NK-92 (cell line): ENCODE data around the gene F12.

ENCODE experiments used
- DNase-seq: peaks from one replicate; lab custom pipeline; 2025; ENCODE audit not compliant: unreplicated experiment; lab: John Stamatoyannopoulos, UW

F12 gene

GRCh38 chr5:177357459-177358351, 51.7 kb downstream of the F12 start, which contains the start of gene RGS14:
RGS14 (plus strand) TSS chr5:177357924; CDS start chr5:177358025, 101 bp downstream.
- DNase-seq: no peak

DNA sequence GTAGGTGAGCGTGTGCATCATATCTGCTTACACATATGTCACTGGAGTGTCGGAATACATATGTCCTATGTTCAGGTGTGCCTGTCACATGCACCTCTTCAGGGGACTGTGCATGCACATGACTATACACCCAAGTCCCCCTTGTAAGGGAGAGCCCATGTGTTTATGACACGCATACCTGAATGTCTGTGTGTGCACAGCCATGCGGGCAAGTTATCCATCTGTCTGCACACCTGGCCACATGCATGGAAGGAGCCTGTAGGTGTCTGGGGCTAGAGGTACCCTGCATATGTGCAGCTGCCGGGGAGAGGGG, 52.3 kb downstream of the F12 start:
- DNase-seq: no peak

- no peak for DNase-seq
Measured at GRCh38 chr5:177356746-177357145, 52.6 kb downstream of the F12 start.

- no peak for DNase-seq
Measured at GRCh38 chr5:177355868-177356168, 53.5 kb downstream of the F12 start.

DNA sequence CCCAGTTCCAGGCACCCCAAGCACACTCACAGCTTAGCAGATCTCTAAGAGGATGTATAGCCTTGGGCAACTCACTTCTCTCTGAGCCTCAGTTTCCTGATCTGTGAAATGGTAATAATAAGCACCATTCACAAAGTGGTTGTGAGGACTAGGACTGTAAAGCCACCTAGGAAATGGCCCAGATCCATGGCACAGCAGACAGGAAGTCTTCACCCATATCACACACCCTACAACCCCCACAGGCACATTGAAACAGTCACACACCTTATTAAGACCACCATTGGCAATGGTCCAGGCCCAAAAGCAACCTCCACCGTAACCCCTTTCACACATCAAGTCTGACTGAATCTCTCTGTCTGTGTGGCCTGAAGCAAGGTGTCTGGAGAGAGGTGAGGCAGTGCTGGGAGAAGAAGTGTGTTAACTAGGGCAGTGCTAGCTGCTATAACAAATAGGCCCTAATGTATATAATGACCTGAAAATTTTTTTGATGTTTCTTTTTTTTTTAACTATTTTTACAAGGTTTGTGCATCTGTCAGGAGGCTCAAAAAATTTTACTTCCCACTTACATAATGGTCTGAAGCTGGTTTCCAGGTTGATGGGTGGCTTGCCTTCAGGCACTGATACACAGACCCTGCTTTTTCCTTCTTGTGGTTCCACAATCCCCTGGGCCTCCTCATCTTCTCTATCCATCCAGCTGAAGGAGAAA, 54.0 kb downstream of the F12 start:
- DNase-seq: no peak

- DNase-seq: no peak
Measured at GRCh38 chr5:177354711-177355110, 54.7 kb downstream of the F12 start.

- DNase-seq: no peak
Measured at GRCh38 chr5:177354256-177354655, 55.1 kb downstream of the F12 start.

DNA sequence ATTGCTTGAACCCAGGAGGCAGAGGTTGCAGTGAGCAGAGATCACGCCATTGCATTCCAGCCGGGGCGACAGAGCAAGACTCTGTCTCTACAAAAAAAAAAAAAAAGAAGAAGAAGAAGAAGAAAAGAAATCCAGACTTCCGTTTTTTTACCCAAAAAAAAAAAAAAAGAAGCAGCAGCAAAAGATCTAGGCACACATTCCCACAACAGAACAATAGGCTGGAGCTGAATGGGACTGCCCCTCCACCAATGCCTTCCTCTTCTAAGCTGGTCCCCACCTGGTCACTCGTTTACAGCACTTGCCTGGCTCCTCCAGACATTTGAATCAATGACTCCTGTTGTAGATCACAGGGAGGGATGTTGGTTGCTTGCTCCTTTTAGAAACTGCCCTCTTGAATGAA, 56.3 kb downstream of the F12 start:
- no peak for DNase-seq
